Skin epidermis (tissue), 12 donors: ENCODE measurements around the gene IGSF6.
"Not testable (repeated sequence)": the region's sequence is repeated elsewhere in the genome, so short reads cannot be mapped to it uniquely, and the experiment has no call there.

ENCODE experiments used
- H3K27ac ChIP-seq, 21 experiments: fragments of 200-600 bp; sonication (generic) in 11 of 21; one replicate each; pipeline ENCODE4 v1.5.0; 2020; ENCODE audit warnings: mild to moderate bottlenecking in 3 of 21, inconsistent platforms in 2 of 21, moderate library complexity in 2 of 21
- H3K4me3 ChIP-seq, 7 experiments: fragments of 200-600 bp; sonication (generic) in 2 of 7; one replicate each; pipeline ENCODE4 v1.5.0; 2020; ENCODE audit warnings: inconsistent platforms in 2 of 7, mild to moderate bottlenecking in 2 of 7, moderate library complexity in 1 of 7

Gene IGSF6

DNA sequence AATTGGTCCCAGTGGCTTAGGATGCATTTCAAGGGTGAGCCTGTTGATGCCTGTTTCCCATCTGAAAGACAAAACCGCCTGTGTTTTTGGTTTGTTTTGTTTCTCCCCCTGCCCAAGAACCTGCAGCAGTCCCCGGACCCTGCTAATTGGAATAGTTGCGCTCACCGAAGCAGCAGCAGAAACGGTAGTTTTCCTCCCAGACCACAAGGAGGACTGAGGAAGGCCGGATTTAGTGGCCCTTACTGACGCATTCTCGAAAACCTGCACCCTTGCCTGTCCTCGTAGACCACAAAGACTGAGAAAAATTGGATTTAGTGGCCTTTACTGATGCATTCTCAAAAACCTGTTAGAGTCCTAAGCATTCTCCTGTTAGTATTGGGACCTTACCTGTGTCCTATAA lies 16.7 kb downstream of the IGSF6 start:
- H3K4me3 ChIP-seq = not testable (repeated sequence)

DNA sequence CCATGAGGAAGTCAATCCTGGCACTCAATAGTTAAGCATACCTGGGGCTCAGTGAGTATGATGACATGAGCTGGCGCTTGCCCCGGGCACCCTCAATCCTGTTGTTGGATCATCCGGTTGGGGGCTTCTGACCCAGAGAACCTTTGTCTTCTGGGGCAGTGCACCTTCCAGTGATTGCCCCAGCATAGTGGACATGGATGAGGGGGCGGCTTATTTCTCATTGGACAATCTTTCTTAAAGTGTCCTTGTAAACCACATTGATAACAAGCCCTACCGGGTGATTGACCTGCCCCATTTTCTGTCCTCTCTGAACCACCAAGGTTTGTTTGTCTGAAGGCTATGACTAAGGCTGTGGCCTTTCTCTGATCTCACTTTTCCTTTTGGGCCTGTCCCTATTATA lies 18.2 kb downstream of the IGSF6 start:
- no peak overlapping the region for H3K4me3 ChIP-seq
- H3K27ac ChIP-seq = no peak overlapping the region

More for the DNA sequence above, 16.7 kb downstream of the IGSF6 start:
- not testable (repeated sequence) for H3K27ac ChIP-seq

GRCh38 chr16:21631951-21632575 lies 20.3 kb downstream of the IGSF6 start:
- H3K4me3 ChIP-seq = not testable (repeated sequence)
- peak overlapping the region in 14 of 21 experiments; percentile 4 to 81 (median 56) for H3K27ac ChIP-seq

- peak overlapping the region in 15 of 21 experiments; percentile 4 to 81 (median 67) for H3K27ac ChIP-seq
Observed at GRCh38 chr16:21631376-21631775, 21.0 kb downstream of the IGSF6 start.

DNA sequence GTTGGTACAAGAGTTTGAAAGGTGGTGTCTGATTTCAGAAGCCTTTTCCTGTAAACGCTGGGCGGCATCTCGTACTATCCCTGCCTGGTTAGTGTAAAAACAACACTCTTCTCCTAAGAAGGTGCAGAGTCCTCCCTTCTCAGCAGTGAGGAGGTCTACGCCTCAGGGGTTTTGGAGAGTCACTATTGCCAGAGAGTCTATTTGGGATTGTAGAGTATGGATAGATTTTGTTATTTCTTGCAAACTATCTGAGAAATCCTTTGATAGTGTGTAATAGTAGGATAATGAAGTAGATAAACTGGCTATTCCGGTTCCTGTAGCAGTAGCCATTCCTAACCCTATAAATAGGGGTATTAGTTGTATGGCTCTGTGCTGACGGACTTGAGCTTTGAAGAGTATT lies 21.5 kb downstream of the IGSF6 start:
- not testable (repeated sequence) for H3K4me3 ChIP-seq
- peak overlapping the region in 20 of 21 experiments; percentile 4 to 81 (median 63) for H3K27ac ChIP-seq

More at GRCh38 chr16:21631376-21631775, 21.0 kb downstream of the IGSF6 start:
- not testable (repeated sequence) for H3K4me3 ChIP-seq

DNA sequence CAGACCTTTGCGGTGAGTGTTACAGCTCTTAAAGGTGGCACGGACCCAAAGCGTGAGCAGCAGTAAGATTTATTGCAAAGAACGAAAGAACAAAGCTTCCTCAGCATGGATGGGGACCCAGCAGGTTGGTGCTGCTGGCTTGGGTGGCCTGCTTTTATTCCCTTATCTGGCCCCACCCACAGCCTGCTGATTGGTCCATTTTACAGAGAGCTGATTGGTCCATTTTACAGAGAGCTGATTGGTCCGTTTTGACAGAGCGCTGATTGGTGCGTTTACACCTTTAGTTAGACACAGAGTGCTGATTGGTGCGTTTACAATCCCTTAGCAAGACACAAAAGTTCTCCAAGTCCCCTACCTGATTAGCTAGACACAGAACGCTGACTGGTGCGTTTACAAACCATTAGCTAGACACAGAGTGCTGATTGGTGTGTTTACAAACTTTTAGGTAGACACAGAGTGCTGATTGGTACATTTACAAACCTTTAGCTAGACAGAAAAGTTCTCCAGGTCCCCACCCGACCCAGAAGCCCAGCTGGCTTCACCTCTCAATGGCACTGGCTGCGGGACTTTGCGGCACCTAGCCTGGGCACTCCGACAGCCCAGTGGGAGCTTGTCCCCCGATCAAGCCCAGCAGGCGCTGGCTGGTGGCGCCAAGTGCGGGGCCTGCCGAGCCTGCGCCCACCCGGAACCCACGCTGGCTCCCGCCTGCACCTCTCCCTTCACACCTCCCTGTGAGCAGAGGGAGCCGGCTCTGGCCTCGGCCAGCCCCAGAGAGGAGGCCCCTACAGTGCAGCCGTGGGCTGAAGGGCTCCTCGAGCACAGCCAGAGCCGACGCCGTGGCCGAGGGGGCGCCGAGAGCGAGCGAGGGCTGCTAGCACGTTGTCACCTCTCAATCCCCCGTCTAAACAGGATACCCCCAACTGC lies 22.5 kb downstream of the IGSF6 start:
- H3K4me3 ChIP-seq = not testable (repeated sequence)
- peak overlapping the region in 20 of 21 experiments; percentile 7 to 81 (median 66) for H3K27ac ChIP-seq

DNA sequence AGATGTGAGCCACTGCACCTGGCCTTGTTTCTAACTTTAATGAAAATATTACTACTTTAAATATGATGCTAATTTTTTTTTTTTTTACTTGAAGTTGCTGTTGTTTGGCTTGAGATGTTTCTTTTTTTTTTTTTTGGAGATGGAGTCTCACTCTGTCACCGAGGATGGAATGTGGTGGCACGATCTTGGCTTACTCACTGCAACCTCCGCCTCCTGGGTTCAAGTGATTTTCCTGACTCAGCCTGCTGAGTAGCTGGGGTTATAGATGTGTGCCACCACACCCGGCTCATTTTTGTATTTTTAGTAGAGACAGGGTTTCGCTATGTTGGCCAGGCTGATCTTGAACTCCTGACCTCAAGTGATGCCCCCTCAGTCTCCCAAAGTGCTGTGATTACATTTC lies 23.6 kb downstream of the IGSF6 start:
- Histone ChIP-seq H3K4me3 (no peak overlapping the region), H3K27ac (peak overlapping the region in 6 of 21 experiments; percentile 21 to 81 (median 31))

DNA sequence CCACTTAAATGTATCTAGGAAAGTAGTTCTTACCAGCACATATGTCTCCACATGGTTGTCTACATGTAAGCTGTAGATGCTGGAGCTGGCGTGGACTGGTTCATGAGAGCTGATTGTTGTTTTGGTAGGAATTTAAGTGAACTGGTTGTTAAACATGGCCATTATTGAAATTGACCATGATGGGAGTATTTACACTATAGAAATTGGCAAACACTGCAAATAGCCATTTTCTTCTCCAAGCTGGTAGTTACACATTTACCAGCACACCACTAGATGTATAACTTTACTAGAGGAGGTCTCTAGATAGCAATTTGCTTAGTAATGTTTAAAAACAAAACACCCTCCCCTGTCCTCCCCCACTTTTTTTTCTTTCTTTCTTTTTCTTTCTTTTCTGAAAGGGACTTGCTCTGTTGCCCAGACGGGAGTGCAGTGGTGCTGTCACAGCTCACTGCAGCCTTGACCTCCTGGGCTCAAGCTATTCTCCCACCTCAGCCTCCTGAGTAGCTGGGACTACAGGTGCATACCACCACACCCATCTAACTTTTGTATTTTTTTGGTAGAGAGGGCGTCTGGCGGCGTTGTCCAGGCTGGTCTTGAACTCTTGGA lies 24.2 kb downstream of the IGSF6 start:
- H3K4me3 ChIP-seq = no peak overlapping the region
- H3K27ac ChIP-seq = peak overlapping the region in 11 of 21 experiments; percentile 11 to 73 (median 58)

- no peak overlapping the region for H3K4me3 ChIP-seq
- H3K27ac ChIP-seq = peak overlapping the region in 18 of 21 experiments; percentile 6 to 73 (median 55)
Observed at GRCh38 chr16:21626659-21627277, 25.6 kb downstream of the IGSF6 start.

DNA sequence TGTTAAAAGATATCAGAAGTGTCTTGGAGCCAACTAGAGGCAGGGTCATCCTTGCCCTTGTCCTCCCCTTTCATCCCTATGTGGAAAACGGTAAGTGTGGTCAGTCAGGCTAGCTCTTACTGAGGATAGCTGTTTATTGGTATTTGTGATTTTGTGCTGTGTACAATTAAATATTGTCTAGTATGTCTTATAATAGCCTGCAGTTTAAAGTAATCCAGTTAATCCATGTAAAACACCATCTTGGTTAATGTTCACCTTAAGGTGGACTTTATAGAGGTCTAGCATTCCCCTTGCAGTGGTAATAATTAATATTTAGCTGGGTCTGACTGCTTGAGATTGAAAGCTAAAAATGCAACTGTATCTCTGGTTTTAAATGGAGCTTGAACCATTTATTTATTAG lies 27.4 kb downstream of the IGSF6 start:
- Histone ChIP-seq H3K4me3 (no peak overlapping the region), H3K27ac (peak overlapping the region in 1 of 21 experiments; percentile 70)

GRCh38 chr16:21622545-21622944 lies 29.9 kb downstream of the IGSF6 start:
- peak overlapping the region in 1 of 21 experiments; percentile 26 for H3K27ac ChIP-seq

GRCh38 chr16:21620592-21620991 lies 31.8 kb downstream of the IGSF6 start:
- H3K27ac ChIP-seq = no peak overlapping the region

More at GRCh38 chr16:21622545-21622944, 29.9 kb downstream of the IGSF6 start:
- H3K4me3 ChIP-seq = no peak overlapping the region

DNA sequence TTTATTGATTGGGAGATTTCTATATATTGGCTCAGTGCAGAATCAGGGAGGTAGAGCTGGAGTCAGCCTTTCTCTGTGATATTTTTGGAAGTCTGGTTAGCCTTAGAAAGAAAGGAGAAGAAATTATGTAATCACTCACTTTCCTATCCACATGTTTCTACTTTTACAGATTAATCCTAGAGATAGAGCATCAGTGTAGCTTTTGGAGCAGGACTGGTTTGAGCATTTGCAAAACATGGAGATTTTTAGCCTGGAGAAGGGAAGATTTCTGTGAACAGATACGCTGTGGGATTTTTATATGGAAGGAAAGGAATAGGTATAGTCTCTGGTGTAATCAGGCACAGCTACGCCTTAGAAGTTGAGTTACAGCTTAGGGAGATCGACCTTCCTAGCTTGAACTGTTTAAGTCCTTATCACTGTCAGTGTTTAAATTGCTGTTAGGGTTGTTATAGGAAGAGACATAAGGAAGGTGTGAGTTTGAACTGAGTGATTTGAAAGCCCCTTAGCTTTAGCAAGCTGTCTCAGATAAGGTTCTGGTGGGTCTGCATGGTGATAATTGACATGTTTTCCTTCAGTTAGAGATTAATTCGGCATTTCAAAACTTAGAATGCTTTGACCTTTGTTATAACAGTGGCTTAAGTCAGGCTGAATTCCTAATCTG lies 32.5 kb downstream of the IGSF6 start:
- H3K27ac ChIP-seq = no peak overlapping the region
- no peak overlapping the region for H3K4me3 ChIP-seq

More at GRCh38 chr16:21620592-21620991, 31.8 kb downstream of the IGSF6 start:
- H3K4me3 ChIP-seq = no peak overlapping the region

- no peak overlapping the region for H3K27ac ChIP-seq
- no peak overlapping the region for H3K4me3 ChIP-seq
Observed at GRCh38 chr16:21618281-21618680, 34.1 kb downstream of the IGSF6 start.

GRCh38 chr16:21617607-21618006 lies 34.8 kb downstream of the IGSF6 start:
- Histone ChIP-seq H3K27ac (no peak overlapping the region), H3K4me3 (no peak overlapping the region)

DNA sequence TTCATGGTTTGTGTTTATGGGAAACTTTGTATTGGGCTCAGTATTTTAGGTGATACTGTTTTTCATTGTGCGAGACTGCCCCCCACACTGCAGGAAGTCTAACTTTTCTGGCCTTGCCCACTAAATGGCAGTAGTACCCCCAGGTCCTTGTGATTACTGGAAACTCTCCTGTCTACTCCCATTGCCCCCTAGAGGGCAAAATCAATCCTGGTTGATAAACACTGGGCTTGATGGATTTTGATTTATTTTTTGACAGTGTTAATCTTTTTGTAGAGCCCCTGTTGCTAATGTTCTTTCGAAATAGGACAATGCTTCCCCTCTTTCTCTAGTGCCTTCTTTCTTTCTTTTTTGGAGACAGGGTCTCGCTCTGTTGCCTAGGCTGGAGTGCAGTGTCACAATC lies 37.5 kb downstream of the IGSF6 start:
- H3K27ac ChIP-seq = no peak overlapping the region

DNA sequence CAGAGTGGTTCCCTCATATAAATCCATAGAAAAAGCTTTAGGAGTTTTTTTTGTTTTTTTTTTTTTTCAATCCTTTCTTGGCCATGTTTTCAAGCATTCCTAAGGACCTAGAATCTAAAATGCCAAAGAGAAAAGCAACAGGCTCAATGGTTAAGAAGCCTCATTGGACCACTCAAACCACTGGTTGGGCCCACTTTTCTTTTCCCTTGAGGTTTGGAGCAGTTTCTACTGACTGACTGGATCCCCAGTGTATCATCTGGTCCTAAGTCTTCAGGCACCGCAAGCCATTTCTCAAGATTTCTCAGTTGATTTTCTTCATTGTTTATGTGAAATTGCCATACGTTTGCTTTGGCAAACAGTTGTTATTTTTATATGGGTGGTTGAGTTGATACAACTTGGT lies 38.6 kb downstream of the IGSF6 start:
- H3K4me3 ChIP-seq = no peak overlapping the region
- H3K27ac ChIP-seq = no peak overlapping the region

More for the DNA sequence above, 37.5 kb downstream of the IGSF6 start:
- H3K4me3 ChIP-seq = no peak overlapping the region

- Histone ChIP-seq H3K4me3 (no peak overlapping the region), H3K27ac (peak overlapping the region in 1 of 21 experiments; percentile 8)
Observed at GRCh38 chr16:21613361-21613760, 39.0 kb downstream of the IGSF6 start.
